Gastroesophageal sphincter (tissue), 4 donors: ENCODE data around the gene PAX4. TPM values are rescaled to one million over a fixed set of nuclear protein-coding genes. Genes with fewer than 3 reads are reported as not detected.

Experiments
- ATAC-seq: fragments of 150-250 bp; one replicate; pipeline ENCODE4 v1.9.1; 2016; ENCODE audit warnings: mild to moderate bottlenecking, moderate library complexity
- H3K27ac ChIP-seq, 4 donors: fragments of 200-600 bp; sonication (generic) in 3 of 4; 1 replicate in 3 of 4; 2 replicates in 1 of 4; pipeline ENCODE4 v1.5.1; 2016 to 2019
- H3K27me3 ChIP-seq: fragments of 200-600 bp; sonication (generic); one replicate; pipeline ENCODE4 v1.5.1; 2019
- H3K36me3 ChIP-seq, 2 donors: fragments of 200-600 bp; sonication (generic); one replicate each; pipeline ENCODE4 v1.5.1; 2019; ENCODE audit warnings: control low read depth in 1 of 2
- H3K4me1 ChIP-seq, 3 donors: fragments of 200-600 bp; sonication (generic); 1 replicate in 2 of 3; 2 replicates in 1 of 3; pipeline ENCODE4 v1.5.1; 2016 to 2019; ENCODE audit warnings: control low read depth in 2 of 3
- H3K4me3 ChIP-seq, 2 donors: fragments of 200-600 bp; sonication (generic); one replicate each; pipeline ENCODE4 v1.5.1; 2019; ENCODE audit warnings: mild to moderate bottlenecking in 1 of 2, moderate library complexity in 1 of 2
- H3K9me3 ChIP-seq, 3 donors: fragments of 200-600 bp; sonication (generic); one replicate each; pipeline ENCODE4 v1.5.1; 2017 to 2019; ENCODE audit warnings: control low read depth in 2 of 3
- CTCF ChIP-seq, 4 experiments: fragments of 200-600 bp in 2 of 4; fragments of 450-650 bp in 2 of 4; sonication (generic) in 1 of 4; IDR thresholded peaks; one replicate each; pipeline ENCODE4 v1.5.1; 2017 to 2019; ENCODE audit warnings: antibody characterized with exemption in 4 of 4, mild to moderate bottlenecking in 2 of 4, moderate library complexity in 2 of 4
- EP300 ChIP-seq: sonication (generic); formaldehyde crosslinking; IDR thresholded peaks from one replicate; pipeline ENCODE4 v1.6.1; 2017; ENCODE audit warnings: antibody characterized with exemption, mild to moderate bottlenecking
- POLR2A ChIP-seq, 2 donors: fragments of 450-650 bp; IDR thresholded peaks; one replicate each; pipeline ENCODE4 v1.6.1; 2017; ENCODE audit warnings: antibody characterized with exemption in 2 of 2, mild to moderate bottlenecking in 2 of 2, moderate library complexity in 1 of 2
- POLR2AphosphoS5 ChIP-seq: sonication (generic); formaldehyde crosslinking; IDR thresholded peaks from one replicate; pipeline ENCODE4 v1.6.1; 2017; ENCODE audit warnings: antibody characterized with exemption
- WGBS, 2 donors: methylation state at CpG; one replicate each; pipeline ENCODE4 v1.1.5; 2018; ENCODE audit warnings: low coverage in 1 of 2; 5-methylcytosine and 5-hydroxymethylcytosine counted together
- total RNA-seq, 4 donors: library from RNA; depleted of rRNA; stranded (reverse); fragments of >200 nt; gene quantifications; one replicate each; pipeline ENCODE4 v1.1.0, GENCODE V29; 2016

The PAX4 gene
- total RNA-seq, 4 donors from 2014 or later: not detected

GRCh38 chr7:127608446-127608845, 9.5 kb downstream of the PAX4 start:
- WGBS, 2 donors: 92% methylated on average over 2 of the region's 6 CpGs; no CpG with 5 or more reads in 1 of the 2 donors
- TF ChIP-seq EP300 (no peak), POLR2A (IDR thresholded peaks at IDR 0.05) (no peak), POLR2AphosphoS5 (no peak), CTCF (IDR thresholded peaks at IDR 0.05) (no peak)

GRCh38 chr7:127600885-127601284, 17.1 kb downstream of the PAX4 start:
- no peak overlapping the region for H3K27ac ChIP-seq
- TF ChIP-seq EP300 (no peak), CTCF (IDR thresholded peaks at IDR 0.05) (no peak), POLR2AphosphoS5 (no peak), POLR2A (IDR thresholded peaks at IDR 0.05) (no peak)
- no peaks in the 10 kb centered on the region for H3K36me3 ChIP-seq
- H3K27me3 ChIP-seq: no peaks in the 10 kb centered on the region
- ATAC-seq: no peak
- no peaks in the 10 kb centered on the region for H3K9me3 ChIP-seq
- no peak overlapping the region for H3K4me3 ChIP-seq
- H3K4me1 ChIP-seq: no peaks in the 10 kb centered on the region
- WGBS, 2 donors: 80 to 100% methylated on average over 1 to 3 of the region's 3 CpGs

More at GRCh38 chr7:127608446-127608845, 9.5 kb downstream of the PAX4 start:
- Histone ChIP-seq H3K36me3 (no peaks in the 10 kb centered on the region), H3K27ac (no peak overlapping the region), H3K27me3 (peaks cover 7% of the 10 kb centered on the region), H3K4me1 (no peaks in the 10 kb centered on the region), H3K9me3 (peaks cover 0 to 12% (median 0%) of the 10 kb centered on the region in 3 donors), H3K4me3 (no peak overlapping the region)
- ATAC-seq: no peak

GRCh38 chr7:127598318-127598717, 19.6 kb downstream of the PAX4 start:
- Histone ChIP-seq H3K27ac (no peak overlapping the region), H3K9me3 (no peaks in the 10 kb centered on the region), H3K4me3 (no peak overlapping the region), H3K27me3 (no peaks in the 10 kb centered on the region), H3K4me1 (no peaks in the 10 kb centered on the region), H3K36me3 (peaks cover 0 to 4% of the 10 kb centered on the region in 2 donors)
- no peak for TF ChIP-seq CTCF (IDR thresholded peaks at IDR 0.05)
- no peak for TF ChIP-seq POLR2A (IDR thresholded peaks at IDR 0.05)
- ATAC-seq: no peak
- 48 to 64% methylated on average over 3 to 4 of the region's 6 CpGs for WGBS, 2 donors

- ATAC-seq: no peak
- Histone ChIP-seq H3K36me3 (peaks cover 0 to 24% of the 10 kb centered on the region in 2 donors), H3K9me3 (no peaks in the 10 kb centered on the region)
Observed at GRCh38 chr7:127595737-127596136, 22.2 kb downstream of the PAX4 start.

More at GRCh38 chr7:127595737-127596136, 22.2 kb downstream of the PAX4 start:
- Histone ChIP-seq H3K27ac (no peak overlapping the region), H3K4me1 (no peaks in the 10 kb centered on the region), H3K4me3 (no peak overlapping the region), H3K27me3 (no peaks in the 10 kb centered on the region)
- no peak for TF ChIP-seq CTCF (IDR thresholded peaks at IDR 0.05)
- no peak for TF ChIP-seq POLR2AphosphoS5
- no peak for TF ChIP-seq EP300
- TF ChIP-seq POLR2A (IDR thresholded peaks at IDR 0.05): no peak
- WGBS, 2 donors: 80 to 94% methylated on average over 1 to 4 of the region's 5 CpGs
